ENCODE measurements around the gene PTPRU. TPM values are rescaled to one million over a fixed set of nuclear protein-coding genes. Genes with fewer than 3 reads are reported as not detected.

Gene PTPRU
- total RNA-seq, 1 donor: 9.4 TPM

DNA sequence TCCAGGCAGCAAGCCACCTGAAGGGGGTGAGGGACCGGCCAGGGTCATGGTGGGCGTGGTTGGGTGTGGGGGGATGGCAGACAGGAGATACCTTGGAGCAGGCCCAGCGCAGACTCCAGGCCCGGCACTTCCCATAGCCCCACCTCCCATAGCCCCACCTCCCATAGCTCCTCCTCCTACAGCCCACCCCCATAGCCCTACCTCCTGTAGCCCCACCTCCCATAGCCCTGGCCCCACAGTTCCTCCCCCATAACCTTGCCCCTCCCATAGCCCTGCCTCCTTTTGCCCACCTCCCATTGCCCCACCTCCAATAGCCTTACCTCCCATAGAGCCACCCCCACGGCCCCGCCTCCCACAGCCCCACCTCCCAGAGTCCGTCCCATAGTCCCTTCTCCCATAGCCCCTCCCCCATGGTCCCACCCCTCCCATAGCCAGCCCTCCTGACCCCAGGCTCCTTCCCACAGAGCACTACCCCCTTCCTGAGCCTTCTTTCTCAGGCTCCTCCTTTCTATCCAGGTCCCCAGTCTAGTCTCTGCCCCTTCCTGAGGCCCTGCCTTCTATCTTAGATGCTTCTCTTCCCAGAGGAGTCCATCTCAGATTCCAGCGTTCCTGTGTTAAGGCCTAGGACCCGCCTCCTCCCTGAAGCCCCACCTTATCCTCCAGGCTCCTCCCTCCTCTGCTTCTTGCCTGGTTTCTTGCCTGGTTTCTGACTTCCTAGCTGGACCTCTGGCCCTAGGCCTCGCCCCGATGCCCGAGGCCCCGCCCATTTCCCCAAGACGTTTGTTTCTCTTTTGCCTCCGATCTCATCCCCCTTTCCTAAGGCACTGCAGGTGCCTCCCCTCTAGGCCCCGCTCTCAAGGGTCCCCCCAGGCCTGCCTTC is 46.8 kb downstream of the PTPRU start:
- H3K4me1 ChIP-seq (ENCODE audit: insufficient read depth, low read length): peaks cover 12% of the 10 kb centered on the region
- peak; percentile 91 for DNase-seq (ENCODE audit: insufficient read length, low spot score, missing footprints)
- no peaks in the 10 kb centered on the region for H3K9me3 ChIP-seq (ENCODE audit: low read depth, low read length)
- H3K27me3 ChIP-seq (ENCODE audit: insufficient read depth, low read length): no peaks in the 10 kb centered on the region
- H3K4me3 ChIP-seq (ENCODE audit: insufficient read depth, low read length): no peak overlapping the region
- TF ChIP-seq, protein P1, sequence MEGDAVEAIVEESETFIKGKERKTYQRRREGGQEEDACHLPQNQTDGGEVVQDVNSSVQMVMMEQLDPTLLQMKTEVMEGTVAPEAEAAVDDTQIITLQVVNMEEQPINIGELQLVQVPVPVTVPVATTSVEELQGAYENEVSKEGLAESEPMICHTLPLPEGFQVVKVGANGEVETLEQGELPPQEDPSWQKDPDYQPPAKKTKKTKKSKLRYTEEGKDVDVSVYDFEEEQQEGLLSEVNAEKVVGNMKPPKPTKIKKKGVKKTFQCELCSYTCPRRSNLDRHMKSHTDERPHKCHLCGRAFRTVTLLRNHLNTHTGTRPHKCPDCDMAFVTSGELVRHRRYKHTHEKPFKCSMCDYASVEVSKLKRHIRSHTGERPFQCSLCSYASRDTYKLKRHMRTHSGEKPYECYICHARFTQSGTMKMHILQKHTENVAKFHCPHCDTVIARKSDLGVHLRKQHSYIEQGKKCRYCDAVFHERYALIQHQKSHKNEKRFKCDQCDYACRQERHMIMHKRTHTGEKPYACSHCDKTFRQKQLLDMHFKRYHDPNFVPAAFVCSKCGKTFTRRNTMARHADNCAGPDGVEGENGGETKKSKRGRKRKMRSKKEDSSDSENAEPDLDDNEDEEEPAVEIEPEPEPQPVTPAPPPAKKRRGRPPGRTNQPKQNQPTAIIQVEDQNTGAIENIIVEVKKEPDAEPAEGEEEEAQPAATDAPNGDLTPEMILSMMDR (IDR thresholded peaks at IDR 0.05; ENCODE audit: extremely low read depth, low read depth, low read length): no peak
- H3K4me2 ChIP-seq (ENCODE audit: insufficient read depth, low read length): no peak overlapping the region
- no peaks in the 10 kb centered on the region for H3K79me2 ChIP-seq (ENCODE audit: insufficient read depth, low read length)
- no peak overlapping the region for H2AFZ ChIP-seq (ENCODE audit: low read length)
- no peaks in the 10 kb centered on the region for H4K20me1 ChIP-seq (ENCODE audit: insufficient read depth, low read length)
- H3K36me3 ChIP-seq (ENCODE audit: insufficient read depth, low read length): no peaks in the 10 kb centered on the region
- no peak overlapping the region for H3K27ac ChIP-seq (ENCODE audit: low read depth, low read length)

DNA sequence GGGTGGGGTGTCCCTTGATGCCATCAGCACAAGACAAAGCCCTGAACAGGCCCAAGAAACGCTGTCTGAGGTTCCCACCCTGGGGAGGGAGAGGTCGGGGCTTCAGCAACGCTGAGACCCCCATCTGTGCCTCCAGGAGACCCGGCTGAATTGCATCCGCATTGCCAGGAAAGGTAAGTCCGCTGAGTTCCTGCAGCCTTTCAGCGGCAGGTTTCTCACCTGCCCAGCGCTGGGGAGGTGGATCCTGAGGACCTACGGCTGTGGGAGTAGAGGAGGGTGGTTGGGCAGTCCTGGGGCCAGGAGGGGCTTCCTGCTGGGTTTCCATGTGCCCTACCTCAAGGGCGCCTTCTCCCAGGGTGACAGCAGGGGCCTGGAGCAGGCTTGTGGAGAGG is 47.5 kb downstream of the PTPRU start:
- Histone ChIP-seq H3K4me3 (ENCODE audit: insufficient read depth, low read length) (no peak overlapping the region), H3K79me2 (ENCODE audit: insufficient read depth, low read length) (no peaks in the 10 kb centered on the region), H3K4me2 (ENCODE audit: insufficient read depth, low read length) (no peak overlapping the region), H4K20me1 (ENCODE audit: insufficient read depth, low read length) (no peaks in the 10 kb centered on the region), H3K9me3 (ENCODE audit: low read depth, low read length) (no peaks in the 10 kb centered on the region), H3K27ac (ENCODE audit: low read depth, low read length) (no peak overlapping the region), H2AFZ (ENCODE audit: low read length) (no peak overlapping the region), H3K27me3 (ENCODE audit: insufficient read depth, low read length) (no peaks in the 10 kb centered on the region), H3K4me1 (ENCODE audit: insufficient read depth, low read length) (peaks cover 12% of the 10 kb centered on the region), H3K36me3 (ENCODE audit: insufficient read depth, low read length) (no peaks in the 10 kb centered on the region)
- TF ChIP-seq, protein P1 (IDR thresholded peaks at IDR 0.05; ENCODE audit: extremely low read depth, low read depth, low read length): no peak
- peak; percentile 78 for DNase-seq (ENCODE audit: insufficient read length, low spot score, missing footprints)

DNA sequence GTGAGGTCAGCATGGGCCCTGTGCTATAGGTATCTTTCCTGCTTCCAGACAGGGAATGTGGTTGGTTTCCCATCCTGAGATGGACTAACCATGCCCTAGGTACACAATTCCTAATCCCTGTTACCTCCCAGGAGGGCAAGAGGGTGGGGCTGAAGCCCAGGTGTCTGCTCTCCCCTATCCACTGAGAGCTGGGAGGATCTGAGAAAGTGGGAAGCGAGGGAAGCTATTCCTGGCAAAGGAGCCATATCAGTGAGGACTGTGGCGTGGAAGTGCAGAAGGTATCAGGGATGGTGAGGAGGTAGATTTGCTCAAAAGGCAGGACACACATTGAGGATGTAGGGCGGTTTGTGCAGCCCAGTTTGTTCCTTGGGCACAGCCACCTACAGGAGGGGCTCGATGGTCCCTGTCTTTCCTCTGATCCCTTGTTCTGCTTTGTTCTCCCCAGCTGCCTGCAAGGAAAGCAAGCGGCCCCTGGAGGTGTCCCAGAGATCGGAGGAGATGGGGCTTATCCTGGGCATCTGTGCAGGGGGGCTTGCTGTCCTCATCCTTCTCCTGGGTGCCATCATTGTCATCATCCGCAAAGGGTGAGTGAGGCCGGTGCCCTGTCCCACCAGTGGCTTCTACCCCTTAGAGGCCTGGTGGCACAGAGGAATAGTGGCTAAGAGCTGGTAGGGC is 48.1 kb downstream of the PTPRU start:
- H3K4me1 ChIP-seq (ENCODE audit: insufficient read depth, low read length): peaks cover 12% of the 10 kb centered on the region
- H3K4me2 ChIP-seq (ENCODE audit: insufficient read depth, low read length): no peak overlapping the region
- TF ChIP-seq, protein P1 (IDR thresholded peaks at IDR 0.05; ENCODE audit: extremely low read depth, low read depth, low read length): no peak
- H2AFZ ChIP-seq (ENCODE audit: low read length): no peak overlapping the region
- no peak overlapping the region for H3K4me3 ChIP-seq (ENCODE audit: insufficient read depth, low read length)
- H3K27ac ChIP-seq (ENCODE audit: low read depth, low read length): no peak overlapping the region
- H3K27me3 ChIP-seq (ENCODE audit: insufficient read depth, low read length): no peaks in the 10 kb centered on the region
- H3K79me2 ChIP-seq (ENCODE audit: insufficient read depth, low read length): no peaks in the 10 kb centered on the region
- no peaks in the 10 kb centered on the region for H4K20me1 ChIP-seq (ENCODE audit: insufficient read depth, low read length)
- no peaks in the 10 kb centered on the region for H3K9me3 ChIP-seq (ENCODE audit: low read depth, low read length)
- peak; percentile 76 for DNase-seq (ENCODE audit: insufficient read length, low spot score, missing footprints)
- no peaks in the 10 kb centered on the region for H3K36me3 ChIP-seq (ENCODE audit: insufficient read depth, low read length)

DNA sequence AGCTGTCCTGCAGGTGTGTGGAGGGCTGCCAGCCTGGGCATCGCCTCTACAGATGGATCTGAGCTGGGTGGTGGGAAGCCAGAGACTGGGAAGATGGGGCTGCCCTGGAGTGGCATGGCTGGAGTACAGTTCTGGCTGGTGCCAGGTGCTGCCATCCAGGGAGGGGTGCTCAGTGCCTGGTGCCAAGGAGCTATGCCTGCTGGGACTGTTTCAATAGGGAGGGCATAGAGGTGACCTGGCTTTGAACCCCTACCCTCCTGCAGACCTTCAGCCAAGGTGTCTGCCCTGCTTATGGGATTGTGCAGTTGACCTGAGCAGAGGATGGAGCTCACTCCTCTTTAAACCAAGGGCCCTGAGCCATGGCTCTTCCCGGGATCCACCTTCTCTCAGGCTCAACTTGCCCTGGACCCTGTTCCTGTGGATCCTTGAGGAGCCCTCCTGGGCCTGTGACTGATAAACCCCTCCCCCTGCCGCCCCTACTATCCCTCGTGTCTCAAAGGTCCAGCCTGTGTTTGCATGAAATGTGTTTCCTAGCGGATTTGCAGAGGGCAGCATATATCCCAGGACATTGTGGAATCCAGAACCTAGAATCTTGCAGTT is 48.7 kb downstream of the PTPRU start:
- Histone ChIP-seq H4K20me1 (ENCODE audit: insufficient read depth, low read length) (no peaks in the 10 kb centered on the region), H3K4me1 (ENCODE audit: insufficient read depth, low read length) (peaks cover 12% of the 10 kb centered on the region), H3K4me2 (ENCODE audit: insufficient read depth, low read length) (no peak overlapping the region), H3K27ac (ENCODE audit: low read depth, low read length) (no peak overlapping the region), H3K36me3 (ENCODE audit: insufficient read depth, low read length) (no peaks in the 10 kb centered on the region), H3K79me2 (ENCODE audit: insufficient read depth, low read length) (no peaks in the 10 kb centered on the region), H3K27me3 (ENCODE audit: insufficient read depth, low read length) (no peaks in the 10 kb centered on the region), H2AFZ (ENCODE audit: low read length) (no peak overlapping the region), H3K9me3 (ENCODE audit: low read depth, low read length) (no peaks in the 10 kb centered on the region), H3K4me3 (ENCODE audit: insufficient read depth, low read length) (no peak overlapping the region)
- TF ChIP-seq, protein P1 (IDR thresholded peaks at IDR 0.05; ENCODE audit: extremely low read depth, low read depth, low read length): no peak
- DNase-seq (ENCODE audit: insufficient read length, low spot score, missing footprints): peak; percentile 53

All from osteoblast (primary cell).